Aorta (tissue), 5 donors: ENCODE results near the gene EBF4. TPM values are rescaled to one million over a fixed set of nuclear protein-coding genes. Genes with fewer than 3 reads are reported as not detected.

Source experiments
- ATAC-seq: fragments of 200-7000 bp; cut with Tn5 transposase; one replicate; pipeline ENCODE4 v1.9.1; 2022; ENCODE audit warnings: moderate library complexity; ENCODE audit not compliant: low FRiP score
- DNase-seq, 2 donors: peaks; one replicate each; pipeline ENCODE4 v3.0.0-alpha.2; 2020
- H3K27ac ChIP-seq, 2 donors: one replicate each; pipeline ENCODE4 v1.5.1; 2013; ENCODE audit warnings: low read length in 2 of 2, mild to moderate bottlenecking in 2 of 2, moderate library complexity in 2 of 2, control low read depth in 1 of 2, inconsistent platforms in 1 of 2, low read depth in 1 of 2
- H3K27me3 ChIP-seq, 2 donors: one replicate each; pipeline ENCODE4 v1.6.1; 2013; ENCODE audit warnings: control low read depth in 1 of 2, low read length in 1 of 2, mild to moderate bottlenecking in 1 of 2, moderate library complexity in 1 of 2; ENCODE audit not compliant: insufficient read depth in 2 of 2, control insufficient read depth in 1 of 2
- H3K36me3 ChIP-seq, 2 donors: one replicate each; pipeline ENCODE4 v1.6.1; 2013; ENCODE audit warnings: control low read depth in 1 of 2, low read length in 1 of 2, mild to moderate bottlenecking in 1 of 2; ENCODE audit not compliant: insufficient read depth in 2 of 2, control insufficient read depth in 1 of 2
- H3K4me1 ChIP-seq, 2 donors: one replicate each; pipeline ENCODE4 v1.6.1; 2013; ENCODE audit warnings: low read length in 2 of 2, control low read depth in 1 of 2, mild to moderate bottlenecking in 1 of 2, moderate library complexity in 1 of 2; ENCODE audit not compliant: insufficient read depth in 2 of 2, control insufficient read depth in 1 of 2
- H3K4me3 ChIP-seq, 2 donors: one replicate each; pipeline ENCODE4 v1.5.1; 2013; ENCODE audit warnings: low read length in 2 of 2, control low read depth in 1 of 2, mild to moderate bottlenecking in 1 of 2
- H3K9me3 ChIP-seq: one replicate; pipeline ENCODE4 v1.6.1; 2013; ENCODE audit warnings: mild to moderate bottlenecking, low read length; ENCODE audit not compliant: control insufficient read depth
- WGBS, 2 donors: extraction: QIAGEN DNeasy Blood & Tissue Kit; methylation state at CpG; one replicate each; pipeline ENCODE4 v1.1.7; 2013; 5-methylcytosine and 5-hydroxymethylcytosine counted together
- intact Hi-C, 2 donors: fragments of 100-400 bp; cut with DNase I; formaldehyde crosslinking; loops; one replicate each; pipeline versions ENCODE4 v1.14.2 to v1.15.0; 2022
- polyA plus RNA-seq, 2 donors: library from polyadenylated mRNA; stranded (reverse); fragments of 200-250 nt; gene quantifications; one replicate each; pipeline ENCODE4 v1.2.3, GENCODE V29; 2013
- total RNA-seq, 2 donors: library from RNA; stranded (reverse); fragmentation: NEBNext Ultra II Directional; extraction: Animal tissue kit (Norgen Biotek cat#: 25700); gene quantifications; one replicate each; pipeline ENCODE4 v1.2.1, GENCODE V29; 2021
- donor health status: healthy with polysubstance abuse.
- donor health status: Bipolar disorder and iron deficiency.
- donor health status: DM: no; HTN: no; CAD: no.
- donor health status: DM: no; HTN: no; CAD: no.
- donor health status: DM: yes; HTN: yes; CAD: no.

The EBF4 gene
- total and polyA plus RNA-seq, 4 donors = 10.8 to 30.3 (median 18.3) TPM

DNA sequence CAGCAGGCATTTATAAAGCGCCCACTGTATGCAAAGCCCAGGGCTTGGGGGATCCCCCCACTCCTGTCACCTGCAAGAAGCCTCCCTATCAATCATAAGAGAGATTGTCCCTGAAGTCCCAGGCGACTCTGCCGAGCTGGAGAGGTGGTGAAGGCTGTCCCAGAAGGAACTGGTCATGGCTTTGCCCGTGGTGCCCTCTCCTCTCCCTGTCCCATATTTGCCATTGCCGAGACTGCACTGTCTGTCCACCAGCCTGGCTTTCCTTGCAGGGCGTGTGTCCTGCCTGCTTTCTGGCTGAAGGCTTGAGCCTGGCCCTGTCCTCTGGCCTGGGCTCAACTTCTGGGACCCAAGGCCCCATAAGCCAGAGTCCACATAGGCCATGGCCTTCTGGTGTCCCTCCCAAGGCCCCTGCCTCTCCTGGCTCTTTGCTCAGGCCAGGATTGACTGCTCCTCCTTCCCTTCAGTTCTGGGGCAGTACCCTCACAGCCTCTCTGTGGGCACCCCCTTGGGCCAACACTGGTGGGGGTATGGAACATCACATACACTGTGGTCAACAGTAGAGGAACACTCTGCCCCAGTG is 61.0 kb downstream of the EBF4 start:
- intact Hi-C loops = no loop called here
- DNase-seq = no peak
- H3K27ac ChIP-seq = no peak overlapping the region
- H3K4me3 ChIP-seq = no peak overlapping the region
- H3K4me1 ChIP-seq = no peaks in the 10 kb centered on the region
- no peaks in the 10 kb centered on the region for H3K36me3 ChIP-seq
- no peaks in the 10 kb centered on the region for H3K27me3 ChIP-seq
- WGBS, 2 donors = 88 to 90% methylated on average over 6 of the region's 6 CpGs
- H3K9me3 ChIP-seq = no peaks in the 10 kb centered on the region
- no peak for ATAC-seq

DNA sequence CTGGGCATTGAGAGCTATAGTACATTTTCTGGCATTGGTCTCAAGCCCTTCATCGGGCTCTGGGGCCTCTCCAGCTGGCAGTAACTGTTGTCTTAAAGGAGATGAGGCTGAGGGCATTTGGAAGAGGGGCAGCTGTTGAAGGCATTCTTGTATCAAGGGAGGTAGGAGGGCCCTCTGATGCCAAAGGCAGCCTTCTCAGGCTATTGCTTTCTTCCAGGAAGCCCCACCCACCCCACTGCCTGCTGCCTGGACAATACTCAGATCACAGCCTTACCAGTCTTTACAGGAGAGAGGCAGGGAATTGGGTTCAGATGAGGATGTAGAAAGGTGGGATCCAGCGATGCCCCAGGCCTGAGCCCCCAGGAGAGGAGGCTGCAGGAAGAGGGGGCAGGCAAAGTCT is 61.8 kb downstream of the EBF4 start:
- no peak for ATAC-seq
- no peaks in the 10 kb centered on the region for H3K9me3 ChIP-seq
- no peak overlapping the region for H3K4me3 ChIP-seq
- H3K27ac ChIP-seq = no peak overlapping the region
- no peaks in the 10 kb centered on the region for H3K4me1 ChIP-seq
- 64 to 81% methylated on average over 2 of the region's 2 CpGs for WGBS, 2 donors
- no peak for DNase-seq
- intact Hi-C loops = no loop called here
- no peaks in the 10 kb centered on the region for H3K36me3 ChIP-seq
- H3K27me3 ChIP-seq = no peaks in the 10 kb centered on the region

DNA sequence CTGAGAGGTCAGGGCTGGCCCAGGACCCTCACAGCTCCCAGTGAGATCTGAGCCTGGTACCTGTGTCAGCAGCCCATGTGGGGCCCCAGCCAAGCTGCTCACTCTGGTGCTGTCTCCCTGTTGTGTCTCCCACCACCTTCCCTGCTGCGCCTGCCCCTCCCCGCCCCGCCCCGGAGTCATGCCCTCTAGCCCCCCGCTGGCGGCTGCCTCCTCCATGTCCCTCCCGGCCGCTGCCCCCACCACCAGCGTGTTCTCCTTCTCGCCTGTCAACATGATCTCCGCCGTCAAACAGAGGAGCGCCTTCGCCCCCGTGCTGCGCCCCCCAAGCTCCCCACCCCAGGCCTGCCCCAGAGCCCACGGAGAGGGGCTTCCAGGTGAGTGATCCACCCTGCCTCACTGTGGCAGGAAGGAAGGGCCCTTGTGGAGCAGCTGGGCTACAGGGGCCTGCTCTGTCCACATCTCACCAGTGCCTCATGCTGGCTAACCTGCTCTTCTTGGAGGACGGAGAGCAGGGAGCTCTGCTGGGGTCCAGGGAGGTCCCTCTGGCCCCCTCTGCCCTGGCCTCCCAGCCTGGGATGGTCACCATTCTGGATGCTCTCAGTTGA is 63.0 kb downstream of the EBF4 start:
- intact Hi-C loops = no loop called here
- H3K27ac ChIP-seq = no peak overlapping the region
- H3K36me3 ChIP-seq = no peaks in the 10 kb centered on the region
- no peaks in the 10 kb centered on the region for H3K27me3 ChIP-seq
- ATAC-seq (no peak), DNase-seq (no peak)
- H3K9me3 ChIP-seq = no peaks in the 10 kb centered on the region
- no peaks in the 10 kb centered on the region for H3K4me1 ChIP-seq
- 76 to 77% methylated on average over 18 of the region's 18 CpGs for WGBS, 2 donors
- H3K4me3 ChIP-seq = no peak overlapping the region

DNA sequence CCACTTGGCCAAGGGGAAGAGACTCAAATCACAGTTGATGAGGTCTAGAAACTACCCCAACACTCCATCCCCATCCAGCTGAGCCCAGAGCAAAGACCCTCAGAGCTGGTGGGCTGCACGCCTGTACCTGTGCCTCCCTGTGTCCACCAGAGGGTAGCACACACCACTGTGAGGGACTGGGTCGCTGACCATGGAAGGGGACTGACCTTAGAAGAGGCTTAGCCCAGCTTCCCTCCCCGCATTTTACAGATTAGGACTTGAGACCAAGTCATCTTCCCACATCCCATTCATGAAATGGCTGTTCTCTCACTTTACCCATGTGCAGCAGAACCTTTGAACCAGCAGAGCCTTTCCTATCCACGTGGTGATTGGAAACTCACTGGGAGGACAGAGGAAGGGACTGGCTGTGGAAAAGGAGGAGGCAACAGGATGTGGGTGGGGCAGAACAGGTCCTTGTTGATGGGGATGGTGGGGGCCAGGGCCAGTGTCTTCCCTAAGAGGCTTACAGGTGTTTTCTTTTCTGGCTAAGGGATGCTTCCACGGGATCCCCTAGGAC is 63.6 kb downstream of the EBF4 start:
- no peak for ATAC-seq
- no peak for DNase-seq
- intact Hi-C loops = no loop called here
- Histone ChIP-seq H3K4me3 (no peak overlapping the region), H3K27me3 (no peaks in the 10 kb centered on the region), H3K36me3 (no peaks in the 10 kb centered on the region), H3K9me3 (no peaks in the 10 kb centered on the region), H3K4me1 (no peaks in the 10 kb centered on the region), H3K27ac (no peak overlapping the region)
- 69 to 78% methylated on average over 5 of the region's 5 CpGs for WGBS, 2 donors

DNA sequence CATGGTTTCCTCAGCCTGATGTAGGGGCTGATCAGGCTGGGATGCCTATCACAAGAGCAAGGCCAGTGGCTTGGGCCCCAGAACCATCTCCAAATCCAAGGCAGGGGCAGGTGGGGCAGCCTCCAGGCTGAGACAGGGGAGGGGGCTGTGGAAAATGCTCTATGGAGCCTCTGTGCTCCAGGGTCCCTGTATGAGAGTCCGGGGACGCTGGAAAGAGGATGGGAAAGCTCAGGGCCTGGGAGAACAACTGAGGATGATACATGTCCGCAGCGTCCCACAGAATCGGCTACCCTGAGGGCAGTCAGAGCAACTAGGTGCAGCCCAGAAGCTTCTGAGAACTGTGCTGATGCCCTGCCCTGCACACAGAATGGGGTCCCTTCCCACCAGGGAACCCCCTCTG is 64.4 kb downstream of the EBF4 start:
- no peak for DNase-seq
- H3K4me3 ChIP-seq = no peak overlapping the region
- no peak for ATAC-seq
- H3K4me1 ChIP-seq = no peaks in the 10 kb centered on the region
- H3K9me3 ChIP-seq = no peaks in the 10 kb centered on the region
- H3K27me3 ChIP-seq = no peaks in the 10 kb centered on the region
- H3K36me3 ChIP-seq = no peaks in the 10 kb centered on the region
- intact Hi-C loops = no loop called here
- WGBS, 2 donors = 95 to 97% methylated on average over 5 of the region's 5 CpGs
- no peak overlapping the region for H3K27ac ChIP-seq

DNA sequence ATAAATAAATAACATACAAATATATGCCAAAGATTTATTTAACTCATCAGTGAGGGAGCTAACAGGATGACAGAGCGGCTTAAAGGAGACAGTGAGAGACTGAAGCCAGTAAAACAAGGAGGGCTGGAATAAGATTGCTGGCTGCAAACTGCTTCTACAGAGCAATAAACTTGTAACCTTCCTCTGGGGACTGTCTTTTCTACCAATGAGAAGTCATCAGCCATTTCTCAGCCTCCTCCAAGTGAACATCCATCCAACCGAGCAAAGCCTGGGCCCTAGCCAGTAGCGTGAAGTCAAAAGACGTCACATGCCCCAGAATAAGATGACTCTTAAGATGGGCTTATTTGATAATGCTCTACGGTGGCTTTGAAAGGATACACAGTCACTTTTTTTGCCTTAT is 65.4 kb downstream of the EBF4 start:
- intact Hi-C loops = no loop called here
- DNase-seq = no peak
- Histone ChIP-seq H3K36me3 (no peaks in the 10 kb centered on the region), H3K9me3 (no peaks in the 10 kb centered on the region), H3K27me3 (no peaks in the 10 kb centered on the region), H3K27ac (no peak overlapping the region), H3K4me1 (no peaks in the 10 kb centered on the region), H3K4me3 (no peak overlapping the region)
- no peak for ATAC-seq
- 84 to 86% methylated on average over 5 of the region's 5 CpGs for WGBS, 2 donors

DNA sequence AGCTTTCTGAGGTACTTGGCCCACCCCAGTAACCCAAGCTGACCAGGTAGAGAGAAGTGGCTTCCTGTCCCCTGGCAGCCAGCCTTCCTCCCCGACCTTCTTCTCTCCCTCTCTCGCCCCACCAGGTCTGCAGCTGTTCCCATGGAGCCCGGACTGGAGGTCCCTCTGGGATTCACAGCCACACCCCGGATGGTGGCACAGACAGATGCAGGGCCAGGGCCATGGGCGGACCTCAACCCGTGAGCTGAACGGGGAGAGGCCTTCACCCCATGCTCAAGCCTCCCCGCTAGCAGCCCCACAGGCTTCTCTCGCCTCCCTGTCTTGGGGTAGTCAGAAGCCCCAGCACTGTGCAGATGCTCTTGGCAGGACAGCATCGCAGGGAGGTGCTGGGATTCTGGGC is 66.6 kb downstream of the EBF4 start:
- Histone ChIP-seq H3K4me3 (no peak overlapping the region), H3K9me3 (no peaks in the 10 kb centered on the region), H3K27ac (no peak overlapping the region), H3K4me1 (no peaks in the 10 kb centered on the region), H3K36me3 (no peaks in the 10 kb centered on the region), H3K27me3 (no peaks in the 10 kb centered on the region)
- DNase-seq (no peak), ATAC-seq (no peak)
- intact Hi-C loops = no loop called here
- 92 to 94% methylated on average over 10 of the region's 10 CpGs for WGBS, 2 donors

DNA sequence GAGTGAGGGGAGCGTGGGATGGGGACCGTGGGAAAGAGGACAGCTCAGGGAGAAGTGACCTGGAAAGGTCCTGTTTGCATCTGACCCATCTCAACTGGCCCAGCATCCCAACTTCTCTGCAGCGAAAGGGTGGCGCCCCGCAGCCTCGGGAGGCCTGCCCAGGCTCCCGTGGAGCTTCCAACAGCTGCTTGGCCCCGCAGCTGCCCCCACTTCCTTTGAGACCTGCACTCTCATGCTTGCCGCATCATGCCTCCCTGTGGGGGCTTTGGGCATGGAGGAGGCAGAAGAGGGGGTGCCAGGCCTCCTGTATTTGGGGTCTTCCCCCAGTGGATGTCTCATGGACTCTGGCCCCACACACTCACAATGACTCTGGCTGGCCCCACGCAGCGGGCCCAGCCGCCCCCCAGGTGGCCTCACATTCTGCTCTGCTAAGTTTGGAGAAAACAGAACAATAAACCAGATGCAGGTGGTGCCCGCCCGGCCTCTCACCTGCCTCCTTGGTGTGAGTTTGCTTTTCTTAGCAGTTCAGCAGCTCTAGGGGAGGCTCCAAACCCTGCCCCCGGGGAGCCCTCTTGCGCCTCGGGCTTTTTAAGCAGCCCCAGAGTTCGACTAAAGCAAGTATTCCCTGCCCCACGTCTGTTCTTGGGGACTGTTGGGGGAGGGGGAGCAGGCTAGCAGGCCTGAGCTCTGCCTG is 67.2 kb downstream of the EBF4 start:
- Histone ChIP-seq H3K9me3 (no peaks in the 10 kb centered on the region), H3K4me1 (no peaks in the 10 kb centered on the region), H3K27me3 (no peaks in the 10 kb centered on the region), H3K4me3 (no peak overlapping the region), H3K27ac (no peak overlapping the region), H3K36me3 (no peaks in the 10 kb centered on the region)
- intact Hi-C loops = no loop called here
- DNase-seq = no peak
- 88 to 91% methylated on average over 19 of the region's 19 CpGs for WGBS, 2 donors
- ATAC-seq = no peak
